GM21515 (cell line): ENCODE results near the gene RYR1.
"Not testable (repeated sequence)": the region's sequence is repeated elsewhere in the genome, so short reads cannot be mapped to it uniquely, and the experiment has no call there.

Experiments used
- ATAC-seq: cut with Tn5 transposase; IDR thresholded peaks from one replicate; pipeline ENCODE4 v1.9.1; 2021; ENCODE audit not compliant: unreplicated experiment

Gene RYR1

GRCh38 chr19:38488096-38488495, 54.6 kb downstream of the RYR1 start:
- no peak for ATAC-seq

- ATAC-seq = no peak
Observed at GRCh38 chr19:38488776-38489481, 55.4 kb downstream of the RYR1 start.

DNA sequence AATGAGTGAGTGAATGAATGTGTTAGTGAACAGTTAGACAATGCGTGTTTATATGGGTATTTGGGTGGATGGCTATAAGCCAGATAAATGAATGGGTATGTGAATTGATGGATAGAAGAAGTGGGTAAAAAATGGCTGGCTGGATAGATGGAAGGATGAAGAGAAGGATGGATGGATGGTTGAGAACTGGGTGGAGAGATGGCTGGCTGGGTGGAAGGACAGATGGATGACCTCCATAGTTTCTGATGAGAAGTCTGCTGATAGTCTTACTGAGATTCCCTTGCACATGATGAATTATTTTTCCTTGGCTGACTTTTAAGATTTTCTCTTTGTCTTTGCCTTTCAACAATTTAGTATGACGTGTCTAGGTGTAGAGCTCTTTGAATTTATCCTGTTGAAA, 57.4 kb downstream of the RYR1 start:
- no peak for ATAC-seq

GRCh38 chr19:38492181-38492813, 58.8 kb downstream of the RYR1 start:
- ATAC-seq = no peak

DNA sequence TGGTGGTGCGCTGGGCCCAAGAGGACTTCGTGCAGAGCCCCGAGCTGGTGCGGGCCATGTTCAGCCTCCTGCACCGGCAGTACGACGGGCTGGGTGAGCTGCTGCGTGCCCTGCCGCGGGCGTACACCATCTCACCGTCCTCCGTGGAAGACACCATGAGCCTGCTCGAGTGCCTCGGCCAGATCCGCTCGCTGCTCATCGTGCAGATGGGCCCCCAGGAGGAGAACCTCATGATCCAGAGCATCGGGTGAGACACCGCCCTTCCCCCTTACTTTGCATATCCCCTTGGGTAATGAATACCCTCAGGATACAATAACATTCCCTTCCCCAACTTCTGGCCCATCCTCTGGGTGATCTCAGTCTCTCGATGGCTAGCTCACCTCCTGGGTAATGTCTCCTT, 60.9 kb downstream of the RYR1 start:
- ATAC-seq = no peak

DNA sequence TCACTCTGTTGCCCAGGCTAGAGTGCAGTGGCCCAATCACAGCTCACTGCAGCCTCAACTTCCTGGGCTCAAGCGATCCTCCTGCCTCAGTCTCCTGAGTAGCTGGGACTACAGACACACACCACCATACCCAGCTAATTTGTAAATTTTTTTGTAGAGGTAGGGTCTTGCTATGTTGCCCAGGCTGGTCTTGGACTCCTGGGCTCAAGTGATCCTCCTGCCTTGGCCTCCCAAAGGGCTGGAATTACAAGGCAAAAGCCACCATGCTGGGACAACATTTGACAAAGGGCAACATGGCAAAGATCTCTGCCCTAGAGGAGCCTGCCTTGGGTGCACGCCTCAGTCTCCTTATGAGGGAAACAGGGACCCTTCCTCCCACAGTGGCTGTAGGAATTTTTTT, 61.9 kb downstream of the RYR1 start:
- not testable (repeated sequence) for ATAC-seq

DNA sequence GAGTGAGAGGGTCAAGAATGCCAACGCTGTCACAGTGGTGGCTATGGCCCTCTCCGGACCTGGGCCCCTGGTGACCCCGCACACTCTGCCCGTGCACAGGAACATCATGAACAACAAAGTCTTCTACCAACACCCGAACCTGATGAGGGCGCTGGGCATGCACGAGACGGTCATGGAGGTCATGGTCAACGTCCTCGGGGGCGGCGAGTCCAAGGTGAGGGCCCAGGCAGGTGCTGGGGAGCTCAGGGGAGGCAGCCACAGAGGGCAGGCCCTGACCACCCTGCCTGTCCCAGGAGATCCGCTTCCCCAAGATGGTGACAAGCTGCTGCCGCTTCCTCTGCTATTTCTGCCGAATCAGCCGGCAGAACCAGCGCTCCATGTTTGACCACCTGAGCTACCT, 62.6 kb downstream of the RYR1 start:
- ATAC-seq = no peak

DNA sequence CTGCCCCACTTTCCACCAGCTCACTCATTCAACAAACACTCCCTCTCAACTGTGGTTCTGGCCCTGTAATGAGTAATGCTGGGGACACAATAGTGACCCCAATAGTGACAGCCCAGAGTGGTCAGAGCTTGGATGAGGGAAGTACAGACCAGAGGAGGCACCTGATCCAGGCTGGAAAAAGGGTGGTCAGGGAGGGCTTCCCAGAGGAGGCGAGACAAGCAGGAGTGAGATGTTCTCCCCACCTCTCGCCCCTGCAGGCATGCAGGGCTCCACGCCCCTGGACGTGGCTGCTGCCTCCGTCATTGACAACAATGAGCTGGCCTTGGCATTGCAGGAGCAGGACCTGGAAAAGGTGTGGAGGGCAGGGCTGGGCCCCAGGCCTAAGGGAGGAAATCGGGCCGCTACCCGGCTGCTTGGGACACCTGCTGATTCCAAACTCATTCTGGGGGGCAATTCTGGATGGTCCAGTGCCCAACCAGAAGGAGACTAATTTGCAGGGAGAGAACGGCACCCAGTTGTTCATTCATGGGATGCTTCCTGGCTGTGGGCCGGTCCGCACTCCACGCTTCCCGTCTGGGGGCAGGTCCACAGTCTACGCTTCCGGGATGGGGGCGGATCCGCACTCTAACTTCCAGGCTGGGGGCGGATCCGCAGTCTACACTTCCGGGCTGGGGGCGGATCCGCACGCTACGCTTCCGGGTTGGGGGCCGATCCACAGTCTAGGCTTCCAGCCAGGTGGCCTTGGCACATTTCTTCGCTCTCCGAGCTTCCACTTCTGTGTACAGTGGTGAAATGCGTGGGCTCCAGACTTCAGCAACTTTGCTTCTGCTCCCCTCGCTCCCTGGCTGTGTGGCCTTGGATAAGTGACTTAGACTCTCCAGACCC, 63.4 kb downstream of the RYR1 start:
- no peak for ATAC-seq

DNA sequence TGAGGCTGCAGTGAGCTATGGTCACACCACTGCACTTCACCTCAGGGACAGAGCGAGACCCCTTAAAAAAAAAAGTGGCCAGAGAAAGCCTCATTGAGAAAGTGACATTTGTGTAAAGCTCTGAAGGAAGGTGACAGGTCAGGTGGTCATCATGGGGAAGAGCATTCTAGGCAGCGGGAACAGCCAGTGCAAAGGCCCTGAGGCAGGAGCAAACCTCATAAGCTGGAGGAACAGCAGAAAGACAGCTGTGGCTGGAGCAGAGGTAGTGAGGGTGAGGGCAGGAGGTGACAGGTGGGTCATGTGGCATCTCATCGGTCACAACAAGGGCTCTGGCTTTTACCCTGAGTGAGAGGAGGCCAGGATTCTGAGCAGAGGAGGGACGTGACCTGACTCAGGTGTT, 64.4 kb downstream of the RYR1 start:
- no peak for ATAC-seq

DNA sequence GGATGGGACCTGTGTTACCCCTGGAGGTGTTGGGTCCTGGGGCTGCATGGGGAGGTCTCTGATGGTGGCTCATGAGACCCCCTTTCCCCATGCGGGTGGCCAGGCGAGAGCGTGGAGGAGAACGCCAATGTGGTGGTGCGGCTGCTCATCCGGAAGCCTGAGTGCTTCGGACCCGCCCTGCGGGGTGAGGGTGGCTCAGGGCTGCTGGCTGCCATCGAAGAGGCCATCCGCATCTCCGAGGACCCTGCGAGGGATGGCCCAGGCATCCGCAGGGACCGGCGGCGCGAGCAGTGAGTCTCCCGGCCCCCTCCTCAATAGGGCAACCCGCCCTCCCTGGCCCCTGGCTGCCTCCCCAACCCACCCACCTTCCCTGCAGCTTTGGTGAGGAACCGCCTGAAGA, 66.0 kb downstream of the RYR1 start:
- ATAC-seq = no peak

DNA sequence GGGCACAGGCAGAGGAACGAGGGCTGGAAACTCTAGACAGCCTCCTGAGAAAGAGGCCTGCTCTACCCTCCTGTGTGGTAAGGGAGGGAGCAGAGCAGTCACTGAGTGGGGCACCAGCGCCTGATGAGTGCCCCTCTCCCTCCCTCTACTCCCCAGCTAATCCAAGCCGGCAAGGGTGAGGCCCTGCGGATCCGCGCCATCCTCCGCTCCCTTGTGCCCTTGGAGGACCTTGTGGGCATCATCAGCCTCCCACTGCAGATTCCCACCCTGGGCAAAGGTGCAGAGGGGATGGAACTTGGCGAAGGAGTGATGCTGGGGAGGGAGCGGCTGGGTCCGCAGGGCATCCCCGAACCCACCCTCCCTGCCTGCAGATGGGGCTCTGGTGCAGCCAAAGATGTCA, 67.0 kb downstream of the RYR1 start:
- no peak for ATAC-seq

- ATAC-seq = no peak
Observed at GRCh38 chr19:38502410-38503076, 69.1 kb downstream of the RYR1 start.

- no peak for ATAC-seq
Observed at GRCh38 chr19:38503077-38503410, 69.6 kb downstream of the RYR1 start.

DNA sequence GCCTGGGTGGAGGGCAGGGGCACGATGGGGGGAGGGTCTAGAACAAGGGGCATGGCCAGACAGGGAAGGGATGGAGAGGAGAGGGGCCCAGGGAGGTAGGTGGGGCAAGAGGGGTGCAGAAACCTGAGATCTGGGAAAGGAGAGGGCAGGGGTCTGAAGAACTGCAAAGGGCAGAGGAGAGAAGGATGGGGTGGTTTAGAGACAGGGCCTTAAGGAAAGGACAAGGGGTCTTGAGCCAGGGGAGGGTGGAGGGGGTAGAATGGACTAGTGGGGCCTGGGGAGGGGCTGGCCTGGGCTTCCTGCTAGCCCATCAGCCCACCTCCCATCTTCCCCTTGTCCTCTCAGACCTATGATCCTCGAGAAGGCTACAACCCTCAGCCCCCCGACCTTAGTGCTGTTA, 72.5 kb downstream of the RYR1 start:
- ATAC-seq = no peak

DNA sequence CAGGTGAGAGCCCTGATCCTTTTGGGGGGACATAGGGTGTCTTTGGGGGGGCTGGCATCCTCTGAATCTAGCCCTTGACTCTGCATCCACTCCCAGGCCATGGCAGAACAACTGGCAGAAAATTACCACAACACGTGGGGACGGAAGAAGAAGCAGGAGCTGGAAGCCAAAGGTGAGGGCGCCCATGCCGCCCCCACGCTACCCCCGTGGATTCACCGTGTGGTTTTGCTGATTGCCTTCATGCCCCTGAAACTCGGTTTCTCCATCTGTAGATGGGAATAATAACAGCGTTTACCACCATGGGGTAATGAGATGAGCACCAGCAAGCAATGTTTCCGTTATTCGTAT, 72.9 kb downstream of the RYR1 start:
- no peak for ATAC-seq

DNA sequence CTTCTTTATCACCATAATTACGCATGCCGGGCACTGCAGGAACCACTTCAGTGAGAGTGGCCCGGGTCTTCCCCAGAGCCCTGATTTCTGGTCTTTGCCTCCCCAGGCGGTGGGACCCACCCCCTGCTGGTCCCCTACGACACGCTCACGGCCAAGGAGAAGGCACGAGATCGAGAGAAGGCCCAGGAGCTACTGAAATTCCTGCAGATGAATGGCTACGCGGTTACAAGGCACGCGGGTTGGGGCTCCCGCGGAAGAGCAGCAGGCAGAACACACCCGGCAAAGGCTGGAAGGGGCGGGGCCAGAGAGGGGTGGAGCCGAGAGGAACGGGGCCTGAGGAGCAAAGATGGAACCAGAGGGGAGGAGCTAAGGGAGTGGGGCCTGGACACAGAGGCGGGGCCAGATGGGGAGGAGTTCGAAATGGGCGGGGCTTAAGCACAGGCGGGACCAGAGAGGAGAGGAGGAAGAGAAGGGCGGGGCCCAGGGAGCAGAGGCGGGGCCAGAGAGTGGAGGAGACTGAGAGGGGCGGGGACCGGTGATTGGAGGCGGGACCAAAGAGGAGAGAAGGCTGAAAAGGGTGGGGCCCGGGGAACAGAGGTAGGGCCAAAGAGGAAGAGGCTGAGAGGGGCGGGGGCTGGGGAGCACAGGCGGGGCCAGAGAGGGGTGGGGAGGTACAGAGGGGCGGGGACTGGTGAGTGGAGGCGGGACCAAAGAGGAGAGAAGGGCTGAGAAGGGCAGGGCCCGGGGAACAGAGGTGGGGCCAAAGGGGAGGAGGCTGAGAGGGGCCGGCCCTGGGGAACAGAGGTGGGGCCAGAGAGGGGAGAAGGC, 73.4 kb downstream of the RYR1 start:
- ATAC-seq = no peak

- no peak for ATAC-seq
Observed at GRCh38 chr19:38507551-38508127, 74.1 kb downstream of the RYR1 start.

DNA sequence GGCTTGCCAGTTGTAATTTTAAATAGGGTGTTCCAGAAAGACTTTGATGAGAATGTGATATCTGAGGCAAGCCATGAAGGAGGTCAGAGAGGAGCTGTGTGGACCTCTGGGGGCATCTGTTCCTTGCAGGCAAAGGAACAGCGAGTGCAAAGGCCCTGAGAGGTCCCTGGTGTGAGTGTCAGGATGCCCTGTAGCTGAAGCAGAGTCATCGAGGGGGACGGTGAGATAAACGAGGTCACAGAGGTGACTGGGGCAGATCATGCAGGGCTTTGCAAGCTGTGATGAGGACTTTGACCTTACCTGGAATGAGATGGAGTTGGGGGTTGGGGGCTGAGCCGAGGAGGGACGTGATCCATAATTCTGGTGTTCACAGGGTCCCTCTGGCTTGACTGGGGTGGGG, 75.0 kb downstream of the RYR1 start:
- ATAC-seq = no peak

DNA sequence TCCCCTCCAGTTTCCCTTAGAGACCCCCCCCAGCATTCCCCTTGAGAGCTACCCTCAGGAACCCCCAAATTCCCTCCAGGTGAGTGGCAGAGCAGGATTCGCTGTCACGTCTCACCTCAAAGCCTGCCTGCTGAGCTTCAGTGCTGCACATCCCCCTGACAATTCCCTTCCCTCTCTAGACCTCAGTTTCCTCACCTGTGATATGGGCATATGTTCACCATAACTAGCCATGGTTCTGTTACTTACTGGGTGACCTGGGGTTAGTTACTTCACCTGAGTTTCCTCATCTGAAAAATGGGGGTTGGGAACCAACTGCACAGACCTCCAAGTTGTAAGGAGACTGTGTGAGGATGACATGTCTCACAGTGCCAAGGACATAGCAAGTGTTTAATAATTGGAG, 75.5 kb downstream of the RYR1 start:
- ATAC-seq = no peak

DNA sequence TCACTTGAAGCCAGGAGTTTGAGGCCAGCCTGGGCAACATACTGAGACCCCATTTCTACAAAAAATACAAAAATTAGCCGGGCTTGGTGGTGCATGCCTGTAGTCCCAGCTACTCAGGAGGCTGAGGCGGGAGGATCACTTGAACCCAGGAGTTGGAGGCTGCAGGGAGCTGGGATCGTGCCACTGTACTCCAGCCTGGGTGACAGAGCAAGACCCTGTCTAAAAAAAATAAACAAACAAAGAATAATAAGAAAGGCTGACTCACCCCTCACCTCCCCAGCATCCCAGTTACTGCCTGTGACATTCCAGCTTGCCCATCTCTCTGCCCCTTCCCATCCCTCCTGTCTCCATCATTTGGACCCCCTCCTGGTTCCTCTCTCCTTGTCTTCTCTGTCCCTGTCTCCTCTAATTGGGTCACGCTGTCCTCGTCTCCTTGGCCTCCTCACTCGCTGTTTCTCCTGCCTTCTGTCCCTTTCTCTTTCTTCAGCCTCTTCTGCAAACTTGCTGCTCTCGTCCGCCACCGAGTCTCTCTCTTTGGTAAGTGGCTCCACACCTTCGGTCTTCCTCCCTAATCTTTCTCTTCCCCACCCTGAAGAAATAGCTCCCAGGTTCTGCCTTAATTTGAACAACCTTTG, 77.7 kb downstream of the RYR1 start:
- ATAC-seq = no peak
